ENCODE results near the gene KDM3B. TPM values are rescaled to one million over a fixed set of nuclear protein-coding genes. Genes with fewer than 3 reads are reported as not detected.

Gene KDM3B
- total and polyA plus RNA-seq, 2 experiments from 2014 or later: 25.8 to 86.6 TPM

- TF ChIP-seq ZNF462 (CRISPR knock-in tag; IDR thresholded peaks at IDR 0.05): no peak
These were observed 92.5 kb downstream of the KDM3B start (continued) for GRCh38 chr5:138444774-138445546.

- no peak for ATAC-seq
- DNase-seq (ENCODE audit: low spot score): no peak
- Histone ChIP-seq H3K4me3 (no peak overlapping the region), H3K4me2 (no peak overlapping the region), H4K20me1 (replicated peaks; ENCODE audit: insufficient read depth) (no peaks in the 10 kb centered on the region), H3K79me2 (replicated peaks; ENCODE audit: insufficient read depth) (no peaks in the 10 kb centered on the region), H2AFZ (no peak overlapping the region), H3K27me3 (ENCODE audit: insufficient read depth) (no peaks in the 10 kb centered on the region), H3K36me3 (ENCODE audit: insufficient read depth) (no peaks in the 10 kb centered on the region), H3K9me2 (ENCODE audit: insufficient read depth) (no peaks in the 10 kb centered on the region), H3F3A (replicated peaks; ENCODE audit: low read depth) (no peaks in the 10 kb centered on the region), H3K4me1 (ENCODE audit: insufficient read depth) (no peaks in the 10 kb centered on the region), H3K27ac (ENCODE audit: low read depth) (no peak overlapping the region)
- no peak overlapping the region for H3K27ac Mint-ChIP-seq
- peaks cover 7% of the 10 kb centered on the region; the same call in 1 of the 3 replicates for H3K36me3 Mint-ChIP-seq (ENCODE audit: low read depth)
- no peak overlapping the region for H3K4me3 Mint-ChIP-seq
- H3K9me3 Mint-ChIP-seq: no peaks in the 10 kb centered on the region
- peaks cover 21% of the 10 kb centered on the region for H3K27me3 Mint-ChIP-seq (ENCODE audit: insufficient read depth, low read depth, poor library complexity)
- H3K4me1 Mint-ChIP-seq: peaks cover 22% of the 10 kb centered on the region
- TF ChIP-seq POLR2AphosphoS5 (IDR thresholded peaks at IDR 0.05; ENCODE audit: low read depth) (no peak), EZH2phosphoT487 (IDR thresholded peaks at IDR 0.05; ENCODE audit: unreplicated experiment) (no peak), STAT1 (IDR thresholded peaks at IDR 0.05; ENCODE audit: unreplicated experiment) (no peak), EZH2 (IDR thresholded peaks at IDR 0.05; ENCODE audit: low read depth, unreplicated experiment) (no peak), CREB1 (CRISPR knock-in tag; IDR thresholded peaks at IDR 0.05; ENCODE audit: low read depth) (no peak), JUNB (IDR thresholded peaks at IDR 0.05; ENCODE audit: unreplicated experiment) (no peak), REST (IDR thresholded peaks at IDR 0.05; ENCODE audit: unreplicated experiment) (no peak), ZNF331 (CRISPR knock-in tag; IDR thresholded peaks at IDR 0.05; ENCODE audit: low read depth) (no peak), ZNF114 (CRISPR knock-in tag; IDR thresholded peaks at IDR 0.05) (no peak), CTCF (conservative IDR thresholded peaks at IDR 0.05; ENCODE audit: low read depth in 2 of 2) (no peak)
These were observed 93.2 kb downstream of the KDM3B start for GRCh38 chr5:138445547-138446271.

Measured in GM23338 (cell line).